ENCODE data around the gene PDE11A.

PDE11A gene

GRCh38 chr2:177727577-177728398, 344.8 kb downstream of the PDE11A start:
- in situ Hi-C loops (cut with MboI; ENCODE audit: low sequenced_read_pairs), result loop anchor here (5.0 to 10.0 kb wide), 3 partner anchors 123 to 393 kb away; no protein-coding TSS in a partner anchor
- DNase-seq (ENCODE audit: low spot score in 2 of 2), result no peak
- H3K27me3 ChIP-seq (ENCODE audit: low read depth), result peaks cover 22% of the 10 kb centered on the region
- H3K4me3 ChIP-seq, result no peak overlapping the region
- no peaks in the 10 kb centered on the region for H3K9me3 ChIP-seq
- peaks cover 51% of the 10 kb centered on the region for H3K4me1 ChIP-seq
- H3K36me3 ChIP-seq (replicated peaks), result no peaks in the 10 kb centered on the region

- in situ Hi-C loops (cut with MboI; ENCODE audit: low sequenced_read_pairs), result loop anchor here (5.0 to 10.0 kb wide), 3 partner anchors 122 to 392 kb away; no protein-coding TSS in a partner anchor
- Histone ChIP-seq H3K9me3 (no peaks in the 10 kb centered on the region), H3K36me3 (replicated peaks) (no peaks in the 10 kb centered on the region), H3K4me3 (no peak overlapping the region), H3K4me1 (peaks cover 49% of the 10 kb centered on the region), H3K27me3 (ENCODE audit: low read depth) (peaks cover 14% of the 10 kb centered on the region)
- no peak for DNase-seq (ENCODE audit: low spot score in 2 of 2)
Observed at GRCh38 chr2:177726931-177727348, 345.6 kb downstream of the PDE11A start.

GRCh38 chr2:177724398-177725287, 347.9 kb downstream of the PDE11A start:
- Histone ChIP-seq H3K27me3 (ENCODE audit: low read depth) (peaks cover 5% of the 10 kb centered on the region), H3K36me3 (replicated peaks) (no peaks in the 10 kb centered on the region), H3K9me3 (no peaks in the 10 kb centered on the region), H3K4me1 (peaks cover 32% of the 10 kb centered on the region), H3K4me3 (no peak overlapping the region)
- in situ Hi-C loops (cut with MboI; ENCODE audit: low sequenced_read_pairs), result loop anchor here (5.0 to 10.0 kb wide), 3 partner anchors 120 to 390 kb away; no protein-coding TSS in a partner anchor
- DNase-seq (ENCODE audit: low spot score in 2 of 2), result peak; percentile 68 to 84

- Histone ChIP-seq H3K9me3 (no peaks in the 10 kb centered on the region), H3K4me3 (no peak overlapping the region), H3K4me1 (peaks cover 18% of the 10 kb centered on the region), H3K27me3 (ENCODE audit: low read depth) (no peaks in the 10 kb centered on the region; the same call in 1 of the 2 replicates), H3K36me3 (replicated peaks) (no peaks in the 10 kb centered on the region)
- no peak for DNase-seq (ENCODE audit: low spot score in 2 of 2)
- in situ Hi-C loops (cut with MboI; ENCODE audit: low sequenced_read_pairs), result loop anchor here (10.0 kb wide), 2 partner anchors 118 to 388 kb away; no protein-coding TSS in a partner anchor
Observed at GRCh38 chr2:177723235-177723634, 349.3 kb downstream of the PDE11A start.

GRCh38 chr2:177721818-177722567, 350.6 kb downstream of the PDE11A start:
- Histone ChIP-seq H3K36me3 (replicated peaks) (no peaks in the 10 kb centered on the region), H3K27me3 (ENCODE audit: low read depth) (no peaks in the 10 kb centered on the region; the same call in 1 of the 2 replicates), H3K4me1 (peaks cover 18% of the 10 kb centered on the region), H3K9me3 (no peaks in the 10 kb centered on the region), H3K4me3 (no peak overlapping the region)
- in situ Hi-C loops (cut with MboI; ENCODE audit: low sequenced_read_pairs), result loop anchor here (10.0 kb wide), 2 partner anchors 117 to 387 kb away; no protein-coding TSS in a partner anchor
- DNase-seq (ENCODE audit: low spot score in 2 of 2), result no peak

GRCh38 chr2:177721087-177721486, 351.5 kb downstream of the PDE11A start:
- in situ Hi-C loops (cut with MboI; ENCODE audit: low sequenced_read_pairs), result loop anchor here (10.0 kb wide), 2 partner anchors 116 to 386 kb away; no protein-coding TSS in a partner anchor
- no peak overlapping the region for H3K4me3 ChIP-seq
- DNase-seq (ENCODE audit: low spot score in 2 of 2), result no peak
- peaks cover 18% of the 10 kb centered on the region for H3K4me1 ChIP-seq
- no peaks in the 10 kb centered on the region for H3K27me3 ChIP-seq (ENCODE audit: low read depth)
- H3K36me3 ChIP-seq (replicated peaks), result no peaks in the 10 kb centered on the region
- H3K9me3 ChIP-seq, result no peaks in the 10 kb centered on the region

GRCh38 chr2:177717831-177718618, 354.6 kb downstream of the PDE11A start:
- Histone ChIP-seq H3K4me3 (no peak overlapping the region), H3K4me1 (peaks cover 10% of the 10 kb centered on the region; the same call in 1 of the 2 replicates), H3K9me3 (no peaks in the 10 kb centered on the region), H3K27me3 (ENCODE audit: low read depth) (no peaks in the 10 kb centered on the region), H3K36me3 (replicated peaks) (no peaks in the 10 kb centered on the region)
- no peak for DNase-seq (ENCODE audit: low spot score in 2 of 2)
- in situ Hi-C loops (cut with MboI; ENCODE audit: low sequenced_read_pairs), result no loop called here

- no peaks in the 10 kb centered on the region for H3K9me3 ChIP-seq
- H3K4me3 ChIP-seq, result no peak overlapping the region
- in situ Hi-C loops (cut with MboI; ENCODE audit: low sequenced_read_pairs), result no loop called here
Observed at GRCh38 chr2:177716484-177716883, 356.1 kb downstream of the PDE11A start.

GRCh38 chr2:177715771-177716170, 356.8 kb downstream of the PDE11A start:
- H3K4me3 ChIP-seq, result no peak overlapping the region
- in situ Hi-C loops (cut with MboI; ENCODE audit: low sequenced_read_pairs), result no loop called here
- peaks cover 24% of the 10 kb centered on the region for H3K4me1 ChIP-seq
- H3K9me3 ChIP-seq, result no peaks in the 10 kb centered on the region
- H3K27me3 ChIP-seq (ENCODE audit: low read depth), result no peaks in the 10 kb centered on the region
- no peaks in the 10 kb centered on the region for H3K36me3 ChIP-seq (replicated peaks)
- no peak for DNase-seq (ENCODE audit: low spot score in 2 of 2)

More at GRCh38 chr2:177716484-177716883, 356.1 kb downstream of the PDE11A start:
- Histone ChIP-seq H3K27me3 (ENCODE audit: low read depth) (no peaks in the 10 kb centered on the region), H3K36me3 (replicated peaks) (no peaks in the 10 kb centered on the region), H3K4me1 (peaks cover 17% of the 10 kb centered on the region)
- DNase-seq (ENCODE audit: low spot score in 2 of 2), result no peak

- Histone ChIP-seq H3K9me3 (no peaks in the 10 kb centered on the region), H3K27me3 (ENCODE audit: low read depth) (no peaks in the 10 kb centered on the region), H3K4me3 (no peak overlapping the region), H3K36me3 (replicated peaks) (no peaks in the 10 kb centered on the region), H3K4me1 (peaks cover 35% of the 10 kb centered on the region)
- in situ Hi-C loops (cut with MboI; ENCODE audit: low sequenced_read_pairs), result no loop called here
- no peak for DNase-seq (ENCODE audit: low spot score in 2 of 2)
Observed at GRCh38 chr2:177714704-177715103, 357.9 kb downstream of the PDE11A start.

- Histone ChIP-seq H3K4me1 (peaks cover 39% of the 10 kb centered on the region), H3K27me3 (ENCODE audit: low read depth) (no peaks in the 10 kb centered on the region), H3K4me3 (no peak overlapping the region), H3K9me3 (no peaks in the 10 kb centered on the region), H3K36me3 (replicated peaks) (no peaks in the 10 kb centered on the region)
- DNase-seq (ENCODE audit: low spot score in 2 of 2), result no peak
- in situ Hi-C loops (cut with MboI; ENCODE audit: low sequenced_read_pairs), result no loop called here
Observed at GRCh38 chr2:177712462-177712861, 360.1 kb downstream of the PDE11A start.

- no peak overlapping the region for H3K4me3 ChIP-seq
- in situ Hi-C loops (cut with MboI; ENCODE audit: low sequenced_read_pairs), result no loop called here
- H3K27me3 ChIP-seq (ENCODE audit: low read depth), result no peaks in the 10 kb centered on the region
- no peaks in the 10 kb centered on the region for H3K36me3 ChIP-seq (replicated peaks)
- H3K9me3 ChIP-seq, result no peaks in the 10 kb centered on the region
- peak; percentile 72 to 91 for DNase-seq (ENCODE audit: low spot score in 2 of 2)
- peaks cover 39% of the 10 kb centered on the region for H3K4me1 ChIP-seq
Observed at GRCh38 chr2:177711483-177712265, 360.9 kb downstream of the PDE11A start.

All from HAP-1 (cell line).